ENCODE data around the gene SLC43A2.

The SLC43A2 gene

DNA sequence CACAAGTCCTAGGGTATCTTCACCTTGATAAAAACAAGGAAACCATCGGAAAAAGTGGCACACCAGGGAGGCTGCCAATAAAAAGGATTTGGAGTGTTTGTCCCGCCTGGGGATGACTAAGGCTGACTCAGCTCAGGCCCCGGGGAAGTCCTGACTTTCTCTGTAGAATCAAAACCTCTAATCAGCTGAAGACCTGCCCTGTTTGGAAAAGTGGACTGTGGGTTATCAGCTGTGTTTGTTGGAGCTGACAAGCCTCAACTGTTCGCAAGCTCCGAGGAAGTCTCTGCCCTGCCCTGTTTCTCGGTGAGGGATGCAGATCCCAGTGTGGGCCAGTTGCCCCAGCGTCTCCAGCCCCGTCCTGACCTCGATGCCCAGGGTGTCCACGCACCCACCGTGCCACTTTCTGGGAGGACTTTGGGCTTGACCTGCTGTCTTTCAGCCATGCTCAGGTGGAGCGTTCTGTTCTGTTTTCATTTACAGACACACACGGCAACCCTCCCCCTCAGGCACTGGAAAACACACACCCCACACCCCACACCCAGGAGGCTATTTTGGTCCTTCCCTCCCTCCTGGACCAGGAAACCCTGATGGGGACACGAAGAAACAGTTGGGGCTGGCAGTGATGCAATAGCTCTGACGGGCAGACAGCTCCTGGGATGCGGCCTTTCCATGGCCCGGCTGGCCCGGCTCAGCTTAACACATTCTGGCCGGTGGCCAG is 38.4 kb downstream of the SLC43A2 start (continued):
- TF ChIP-seq ZNF10 (tag by site-specific recombination; IDR thresholded peaks at IDR 0.05) (peak; percentile 71; the same call in 1 of the 2 replicates), ZNF560 (tag by site-specific recombination; IDR thresholded peaks at IDR 0.05; ENCODE audit: borderline replicate concordance) (no peak), ZNF184 (tag by site-specific recombination; IDR thresholded peaks at IDR 0.05) (peak; percentile 81; the same call in 1 of the 2 replicates), ZNF777 (tag by site-specific recombination; IDR thresholded peaks at IDR 0.05; ENCODE audit: borderline replicate concordance) (no peak), ZFHX2 (tag by site-specific recombination; conservative IDR thresholded peaks at IDR 0.05) (no peak), KLF8 (tag by site-specific recombination; IDR thresholded peaks at IDR 0.05) (no peak), ZNF169 (tag by site-specific recombination; IDR thresholded peaks at IDR 0.05) (no peak), ZNF223 (tag by site-specific recombination; IDR thresholded peaks at IDR 0.05) (no peak), REPIN1 (tag by site-specific recombination; IDR thresholded peaks at IDR 0.05; ENCODE audit: low read depth) (no peak), ZNF248 (tag by site-specific recombination; IDR thresholded peaks at IDR 0.05) (no peak), ZSCAN23 (tag by site-specific recombination; IDR thresholded peaks at IDR 0.05) (no peak), ZNF791 (tag by site-specific recombination; IDR thresholded peaks at IDR 0.05) (no peak), ZNF629 (tag by site-specific recombination; IDR thresholded peaks at IDR 0.05) (peak; percentile 64), ZNF175 (tag by site-specific recombination; IDR thresholded peaks at IDR 0.05) (no peak), ZNF707 (tag by site-specific recombination; IDR thresholded peaks at IDR 0.05) (no peak), ZNF792 (tag by site-specific recombination; IDR thresholded peaks at IDR 0.05) (no peak), TRIM28 (IDR thresholded peaks at IDR 0.05; ENCODE audit: borderline replicate concordance, low read length) (peak; percentile 39; the same call in 1 of the 2 replicates), ZIC2 (tag by site-specific recombination; IDR thresholded peaks at IDR 0.05) (peak; percentile 40; the same call in 1 of the 2 replicates), ZNF585B (tag by site-specific recombination; IDR thresholded peaks at IDR 0.05) (no peak), ZFP69B (tag by site-specific recombination; IDR thresholded peaks at IDR 0.05) (no peak), GFI1B (tag by site-specific recombination; IDR thresholded peaks at IDR 0.05) (no peak), ZBTB20 (tag by site-specific recombination; IDR thresholded peaks at IDR 0.05) (no peak), SP7 (tag by site-specific recombination; IDR thresholded peaks at IDR 0.05) (peak; percentile 92), SP3 (tag by site-specific recombination; IDR thresholded peaks at IDR 0.05) (peak; percentile 13; the same call in 1 of the 2 replicates), KLF1 (tag by site-specific recombination; IDR thresholded peaks at IDR 0.05) (no peak)
- TF ChIP-seq, protein P1, sequence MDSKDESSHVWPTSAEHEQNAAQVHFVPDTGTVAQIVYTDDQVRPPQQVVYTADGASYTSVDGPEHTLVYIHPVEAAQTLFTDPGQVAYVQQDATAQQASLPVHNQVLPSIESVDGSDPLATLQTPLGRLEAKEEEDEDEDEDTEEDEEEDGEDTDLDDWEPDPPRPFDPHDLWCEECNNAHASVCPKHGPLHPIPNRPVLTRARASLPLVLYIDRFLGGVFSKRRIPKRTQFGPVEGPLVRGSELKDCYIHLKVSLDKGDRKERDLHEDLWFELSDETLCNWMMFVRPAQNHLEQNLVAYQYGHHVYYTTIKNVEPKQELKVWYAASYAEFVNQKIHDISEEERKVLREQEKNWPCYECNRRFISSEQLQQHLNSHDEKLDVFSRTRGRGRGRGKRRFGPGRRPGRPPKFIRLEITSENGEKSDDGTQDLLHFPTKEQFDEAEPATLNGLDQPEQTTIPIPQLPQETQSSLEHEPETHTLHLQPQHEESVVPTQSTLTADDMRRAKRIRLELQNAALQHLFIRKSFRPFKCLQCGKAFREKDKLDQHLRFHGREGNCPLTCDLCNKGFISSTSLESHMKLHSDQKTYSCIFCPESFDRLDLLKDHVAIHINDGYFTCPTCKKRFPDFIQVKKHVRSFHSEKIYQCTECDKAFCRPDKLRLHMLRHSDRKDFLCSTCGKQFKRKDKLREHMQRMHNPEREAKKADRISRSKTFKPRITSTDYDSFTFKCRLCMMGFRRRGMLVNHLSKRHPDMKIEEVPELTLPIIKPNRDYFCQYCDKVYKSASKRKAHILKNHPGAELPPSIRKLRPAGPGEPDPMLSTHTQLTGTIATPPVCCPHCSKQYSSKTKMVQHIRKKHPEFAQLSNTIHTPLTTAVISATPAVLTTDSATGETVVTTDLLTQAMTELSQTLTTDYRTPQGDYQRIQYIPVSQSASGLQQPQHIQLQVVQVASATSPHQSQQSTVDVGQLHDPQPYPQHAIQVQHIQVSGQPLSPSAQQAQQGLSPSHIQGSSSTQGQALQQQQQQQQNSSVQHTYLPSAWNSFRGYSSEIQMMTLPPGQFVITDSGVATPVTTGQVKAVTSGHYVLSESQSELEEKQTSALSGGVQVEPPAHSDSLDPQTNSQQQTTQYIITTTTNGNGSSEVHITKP (tag by site-specific recombination; IDR thresholded peaks at IDR 0.05), result no peak
- TF ChIP-seq, protein P2, sequence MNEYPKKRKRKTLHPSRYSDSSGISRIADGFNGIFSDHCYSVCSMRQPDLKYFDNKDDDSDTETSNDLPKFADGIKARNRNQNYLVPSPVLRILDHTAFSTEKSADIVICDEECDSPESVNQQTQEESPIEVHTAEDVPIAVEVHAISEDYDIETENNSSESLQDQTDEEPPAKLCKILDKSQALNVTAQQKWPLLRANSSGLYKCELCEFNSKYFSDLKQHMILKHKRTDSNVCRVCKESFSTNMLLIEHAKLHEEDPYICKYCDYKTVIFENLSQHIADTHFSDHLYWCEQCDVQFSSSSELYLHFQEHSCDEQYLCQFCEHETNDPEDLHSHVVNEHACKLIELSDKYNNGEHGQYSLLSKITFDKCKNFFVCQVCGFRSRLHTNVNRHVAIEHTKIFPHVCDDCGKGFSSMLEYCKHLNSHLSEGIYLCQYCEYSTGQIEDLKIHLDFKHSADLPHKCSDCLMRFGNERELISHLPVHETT (tag by site-specific recombination; IDR thresholded peaks at IDR 0.05), result no peak
- TF ChIP-seq, protein P3, sequence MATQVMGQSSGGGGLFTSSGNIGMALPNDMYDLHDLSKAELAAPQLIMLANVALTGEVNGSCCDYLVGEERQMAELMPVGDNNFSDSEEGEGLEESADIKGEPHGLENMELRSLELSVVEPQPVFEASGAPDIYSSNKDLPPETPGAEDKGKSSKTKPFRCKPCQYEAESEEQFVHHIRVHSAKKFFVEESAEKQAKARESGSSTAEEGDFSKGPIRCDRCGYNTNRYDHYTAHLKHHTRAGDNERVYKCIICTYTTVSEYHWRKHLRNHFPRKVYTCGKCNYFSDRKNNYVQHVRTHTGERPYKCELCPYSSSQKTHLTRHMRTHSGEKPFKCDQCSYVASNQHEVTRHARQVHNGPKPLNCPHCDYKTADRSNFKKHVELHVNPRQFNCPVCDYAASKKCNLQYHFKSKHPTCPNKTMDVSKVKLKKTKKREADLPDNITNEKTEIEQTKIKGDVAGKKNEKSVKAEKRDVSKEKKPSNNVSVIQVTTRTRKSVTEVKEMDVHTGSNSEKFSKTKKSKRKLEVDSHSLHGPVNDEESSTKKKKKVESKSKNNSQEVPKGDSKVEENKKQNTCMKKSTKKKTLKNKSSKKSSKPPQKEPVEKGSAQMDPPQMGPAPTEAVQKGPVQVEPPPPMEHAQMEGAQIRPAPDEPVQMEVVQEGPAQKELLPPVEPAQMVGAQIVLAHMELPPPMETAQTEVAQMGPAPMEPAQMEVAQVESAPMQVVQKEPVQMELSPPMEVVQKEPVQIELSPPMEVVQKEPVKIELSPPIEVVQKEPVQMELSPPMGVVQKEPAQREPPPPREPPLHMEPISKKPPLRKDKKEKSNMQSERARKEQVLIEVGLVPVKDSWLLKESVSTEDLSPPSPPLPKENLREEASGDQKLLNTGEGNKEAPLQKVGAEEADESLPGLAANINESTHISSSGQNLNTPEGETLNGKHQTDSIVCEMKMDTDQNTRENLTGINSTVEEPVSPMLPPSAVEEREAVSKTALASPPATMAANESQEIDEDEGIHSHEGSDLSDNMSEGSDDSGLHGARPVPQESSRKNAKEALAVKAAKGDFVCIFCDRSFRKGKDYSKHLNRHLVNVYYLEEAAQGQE (tag by site-specific recombination; IDR thresholded peaks at IDR 0.05), result no peak
- TF ChIP-seq, protein P4, sequence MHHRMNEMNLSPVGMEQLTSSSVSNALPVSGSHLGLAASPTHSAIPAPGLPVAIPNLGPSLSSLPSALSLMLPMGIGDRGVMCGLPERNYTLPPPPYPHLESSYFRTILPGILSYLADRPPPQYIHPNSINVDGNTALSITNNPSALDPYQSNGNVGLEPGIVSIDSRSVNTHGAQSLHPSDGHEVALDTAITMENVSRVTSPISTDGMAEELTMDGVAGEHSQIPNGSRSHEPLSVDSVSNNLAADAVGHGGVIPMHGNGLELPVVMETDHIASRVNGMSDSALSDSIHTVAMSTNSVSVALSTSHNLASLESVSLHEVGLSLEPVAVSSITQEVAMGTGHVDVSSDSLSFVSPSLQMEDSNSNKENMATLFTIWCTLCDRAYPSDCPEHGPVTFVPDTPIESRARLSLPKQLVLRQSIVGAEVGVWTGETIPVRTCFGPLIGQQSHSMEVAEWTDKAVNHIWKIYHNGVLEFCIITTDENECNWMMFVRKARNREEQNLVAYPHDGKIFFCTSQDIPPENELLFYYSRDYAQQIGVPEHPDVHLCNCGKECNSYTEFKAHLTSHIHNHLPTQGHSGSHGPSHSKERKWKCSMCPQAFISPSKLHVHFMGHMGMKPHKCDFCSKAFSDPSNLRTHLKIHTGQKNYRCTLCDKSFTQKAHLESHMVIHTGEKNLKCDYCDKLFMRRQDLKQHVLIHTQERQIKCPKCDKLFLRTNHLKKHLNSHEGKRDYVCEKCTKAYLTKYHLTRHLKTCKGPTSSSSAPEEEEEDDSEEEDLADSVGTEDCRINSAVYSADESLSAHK (tag by site-specific recombination; IDR thresholded peaks at IDR 0.05), result no peak
